K562 (cell line): Measurements from ENCODE around the gene OXLD1. TPM values are rescaled to one million over a fixed set of nuclear protein-coding genes. Genes with fewer than 3 reads are reported as not detected.

ENCODE experiments used
- ARHGAP35 ChIP-seq: fragments of 450-650 bp; IDR thresholded peaks from 2 replicates; pipeline ENCODE4 v1.6.1; 2018; ENCODE audit not compliant: partially characterized antibody
- BHLHE40 ChIP-seq: IDR thresholded peaks from 2 replicates; pipeline ENCODE4 v1.6.1; 2011; ENCODE audit warnings: low read length, improper control_type of control experiment
- CBX3 ChIP-seq, 2 experiments: IDR thresholded peaks; 1 replicate in 1 of 2; 2 replicates in 1 of 2; pipeline ENCODE4 v1.6.1; 2012; ENCODE audit warnings: inconsistent platforms in 2 of 2, low read length in 2 of 2, borderline replicate concordance in 1 of 2, control low read depth in 1 of 2
- CGGBP1 ChIP-seq: fragments of 250-450 bp; sonication (Bioruptor Pico); IDR thresholded peaks from 2 replicates; pipeline ENCODE4 v1.9.0; 2021; ENCODE audit warnings: mild to moderate bottlenecking
- CREB3 ChIP-seq: fragments of 450-650 bp; conservative IDR thresholded peaks from 2 replicates; pipeline ENCODE4 v1.6.1; 2016; ENCODE audit warnings: missing genetic modification characterization, low read depth, mild to moderate bottlenecking, missing compliant biosample characterization, moderate library complexity
- DIDO1 ChIP-seq: fragments of 450-650 bp; IDR thresholded peaks from 2 replicates; pipeline ENCODE4 v1.6.1; 2016; ENCODE audit warnings: low read depth, missing biosample characterization, missing genetic modification characterization
- DPF2 ChIP-seq: fragments of 450-650 bp; IDR thresholded peaks from 2 replicates; pipeline ENCODE4 v1.6.1; 2016
- E4F1 ChIP-seq: fragments of 250-450 bp; sonication (Bioruptor Pico); IDR thresholded peaks from 2 replicates; pipeline ENCODE4 v1.5.0; 2021; ENCODE audit warnings: mild to moderate bottlenecking, borderline replicate concordance
- HLTF ChIP-seq: fragments of 450-650 bp; IDR thresholded peaks from 2 replicates; pipeline ENCODE4 v1.6.1; 2016
- ILK ChIP-seq: fragments of 450-650 bp; IDR thresholded peaks from 2 replicates; pipeline ENCODE4 v1.6.1; 2016; ENCODE audit warnings: missing genetic modification characterization, low read depth, mild to moderate bottlenecking, missing compliant biosample characterization, moderate library complexity, borderline replicate concordance
- MAFG ChIP-seq: fragments of 450-650 bp; conservative IDR thresholded peaks from 2 replicates; pipeline ENCODE4 v1.6.1; 2016; ENCODE audit warnings: missing genetic modification characterization, missing compliant biosample characterization
- MAZ ChIP-seq, 2 experiments: fragments of 450-650 bp in 1 of 2; sonication (generic) in 1 of 2; formaldehyde crosslinking; IDR thresholded peaks in 1 of 2; conservative IDR thresholded peaks in 1 of 2; 2 replicates each; pipeline versions ENCODE4 v1.4.0 to v1.5.0; 2020; ENCODE audit warnings: mild to moderate bottlenecking in 1 of 2, missing genetic modification reagents in 1 of 2
- MEF2A ChIP-seq: IDR thresholded peaks from 2 replicates; pipeline ENCODE4 v1.6.1; 2011; ENCODE audit warnings: low read depth, mild to moderate bottlenecking, low read length, moderate library complexity; ENCODE audit not compliant: control insufficient read depth
- RBM14 ChIP-seq: fragments of 200-400 bp; formaldehyde crosslinking; IDR thresholded peaks from 2 replicates; pipeline ENCODE4 v1.6.1; 2018; ENCODE audit warnings: low read depth, mild to moderate bottlenecking, low read length, moderate library complexity, borderline replicate concordance; ENCODE audit not compliant: insufficient read depth
- RNF2 ChIP-seq: sonication (generic); IDR thresholded peaks from 2 replicates; pipeline ENCODE4 v1.6.1; 2016
- SAFB2 ChIP-seq: fragments of 200-400 bp; formaldehyde crosslinking; IDR thresholded peaks from 2 replicates; pipeline ENCODE4 v1.6.1; 2018; ENCODE audit warnings: borderline replicate concordance, low read length, low read depth, moderate library complexity; ENCODE audit not compliant: severe bottlenecking
- SUPT5H ChIP-seq: fragments of 450-650 bp; IDR thresholded peaks from 2 replicates; pipeline ENCODE4 v1.6.1; 2016
- TCF7L2 ChIP-seq: fragments of 150-350 bp; IDR thresholded peaks from 2 replicates; pipeline ENCODE4 v1.6.1; 2016; ENCODE audit warnings: low read depth, mild to moderate bottlenecking, low read length, moderate library complexity
- TOE1 ChIP-seq, 2 experiments: fragments of 450-650 bp in 1 of 2; sonication (generic) in 1 of 2; formaldehyde crosslinking in 1 of 2; IDR thresholded peaks; 2 replicates each; pipeline versions ENCODE4 v1.7.1 to v1.8.0; 2016 to 2022; ENCODE audit warnings: borderline replicate concordance in 2 of 2, mild to moderate bottlenecking in 2 of 2, antibody characterized with exemption in 1 of 2, inconsistent platforms in 1 of 2, low read depth in 1 of 2, missing genetic modification reagents in 1 of 2, moderate library complexity in 1 of 2
- TSC22D4 ChIP-seq: fragments of 450-650 bp; IDR thresholded peaks from 2 replicates; pipeline ENCODE4 v1.6.1; 2016; ENCODE audit warnings: missing genetic modification characterization, missing biosample characterization, control low read depth
- ZNF143 ChIP-seq: sonication (generic); formaldehyde crosslinking; IDR thresholded peaks from 2 replicates; pipeline ENCODE4 v1.9.0; 2022; ENCODE audit warnings: mild to moderate bottlenecking, missing genetic modification reagents
- polyA plus RNA-seq, 8 experiments: library from polyadenylated mRNA; depleted of rRNA in 4 of 8; stranded (reverse) in 5 of 8; unstranded in 3 of 8; fragments of >200 nt; fragmentation: Nextera tagmentation in 2 of 8; fragmentation: Illumina TruSeq in 1 of 8; extraction: Ambion mirVana in 2 of 8; extraction: Trizol in 1 of 8; gene quantifications; 2 replicates each; pipeline versions ENCODE4 v1.2.1 to v1.2.3, GENCODE V29; 2011 to 2014; ENCODE audit warnings: inconsistent platforms in 1 of 8, missing spikeins in 1 of 8
- total RNA-seq, 7 experiments: library from RNA; depleted of rRNA in 6 of 7; stranded (reverse); fragments of >200 nt in 6 of 7; fragmentation: Illumina TruSeq in 2 of 7; extraction: Trizol in 2 of 7; gene quantifications; 2 replicates each; pipeline versions ENCODE4 v1.2.1 to v1.2.3, GENCODE V29; 2011 to 2021; ENCODE audit warnings: low replicate concordance in 1 of 7
- TF ChIP-seq, protein P1 (sequence below): sonication (generic); formaldehyde crosslinking; IDR thresholded peaks from 2 replicates; pipeline ENCODE4 v1.8.0; 2023; ENCODE audit warnings: mild to moderate bottlenecking, missing genetic modification reagents
- TF ChIP-seq, protein P2 (sequence below): fragments of 250-450 bp; sonication (Bioruptor Pico); IDR thresholded peaks from 2 replicates; pipeline ENCODE4 v1.4.0; 2020

The OXLD1 gene
- total and polyA plus RNA-seq, 9 of the 15 experiments (the other 6 are each of a cell fraction or from before 2014, with no cell fraction given), result 4.4 to 115 (median 29.3) TPM

DNA sequence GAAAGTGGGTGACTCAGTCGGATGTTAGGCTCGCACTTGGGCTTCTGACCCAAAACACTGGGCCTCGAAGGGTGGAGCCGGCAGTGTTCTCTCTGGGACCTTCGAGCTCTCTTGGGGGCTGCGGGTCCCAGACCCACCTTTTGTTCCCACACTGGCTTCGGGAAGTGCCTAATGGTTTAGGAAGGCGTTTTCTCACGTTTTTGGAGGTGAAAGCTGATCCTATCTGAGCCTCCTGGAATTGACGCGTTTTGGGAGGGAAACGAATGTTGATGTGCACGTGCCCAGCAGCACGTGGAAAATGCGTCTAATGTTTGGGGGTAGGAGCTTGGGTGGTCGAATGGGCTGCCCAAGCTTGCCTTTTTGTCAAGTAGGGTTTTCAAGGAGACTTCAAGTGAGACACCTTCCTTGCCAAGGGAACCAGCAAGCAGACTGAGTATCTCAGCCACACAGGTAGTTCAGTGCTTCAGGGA, 18.1 kb upstream of the OXLD1 start (continued):
- TF ChIP-seq TCF7L2, result no peak
- TF ChIP-seq TSC22D4 (tag), result no peak
- no peak for TF ChIP-seq MEF2A
- 0 out of 2 replicates have a peak, but pooled peaks have one; percentile 36 for TF ChIP-seq ZNF143 (CRISPR knock-in tag)
- TF ChIP-seq E4F1 (CRISPR knock-in tag), result no peak
- no peak for TF ChIP-seq SAFB2
- no peak for TF ChIP-seq HLTF
- no peak for TF ChIP-seq CREB3 (tag)
- no peak for TF ChIP-seq MAFG (tag)
- no peak for TF ChIP-seq RBM14
- no peak for TF ChIP-seq ARHGAP35
- peak; percentile 85 for TF ChIP-seq BHLHE40
- TF ChIP-seq DPF2, result peak; percentile 47; the same call in 1 of the 2 replicates
- no peak for TF ChIP-seq TOE1 (IDR thresholded peaks at IDR 0.05; ENCODE audit: borderline replicate concordance)
- no peak for TF ChIP-seq TOE1 (CRISPR knock-in tag; IDR thresholded peaks at IDR 0.05; ENCODE audit: borderline replicate concordance, low read depth)
- TF ChIP-seq ILK (tag), result no peak
- peak; percentile 60; the same call in 1 of the 2 replicates for TF ChIP-seq RNF2
- TF ChIP-seq, protein P1, sequence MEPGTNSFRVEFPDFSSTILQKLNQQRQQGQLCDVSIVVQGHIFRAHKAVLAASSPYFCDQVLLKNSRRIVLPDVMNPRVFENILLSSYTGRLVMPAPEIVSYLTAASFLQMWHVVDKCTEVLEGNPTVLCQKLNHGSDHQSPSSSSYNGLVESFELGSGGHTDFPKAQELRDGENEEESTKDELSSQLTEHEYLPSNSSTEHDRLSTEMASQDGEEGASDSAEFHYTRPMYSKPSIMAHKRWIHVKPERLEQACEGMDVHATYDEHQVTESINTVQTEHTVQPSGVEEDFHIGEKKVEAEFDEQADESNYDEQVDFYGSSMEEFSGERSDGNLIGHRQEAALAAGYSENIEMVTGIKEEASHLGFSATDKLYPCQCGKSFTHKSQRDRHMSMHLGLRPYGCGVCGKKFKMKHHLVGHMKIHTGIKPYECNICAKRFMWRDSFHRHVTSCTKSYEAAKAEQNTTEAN (CRISPR knock-in tag), result no peak
- TF ChIP-seq, protein P2, sequence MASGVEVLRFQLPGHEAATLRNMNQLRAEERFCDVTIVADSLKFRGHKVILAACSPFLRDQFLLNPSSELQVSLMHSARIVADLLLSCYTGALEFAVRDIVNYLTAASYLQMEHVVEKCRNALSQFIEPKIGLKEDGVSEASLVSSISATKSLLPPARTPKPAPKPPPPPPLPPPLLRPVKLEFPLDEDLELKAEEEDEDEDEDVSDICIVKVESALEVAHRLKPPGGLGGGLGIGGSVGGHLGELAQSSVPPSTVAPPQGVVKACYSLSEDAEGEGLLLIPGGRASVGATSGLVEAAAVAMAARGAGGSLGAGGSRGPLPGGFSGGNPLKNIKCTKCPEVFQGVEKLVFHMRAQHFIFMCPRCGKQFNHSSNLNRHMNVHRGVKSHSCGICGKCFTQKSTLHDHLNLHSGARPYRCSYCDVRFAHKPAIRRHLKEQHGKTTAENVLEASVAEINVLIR (CRISPR knock-in tag), result no peak
- no peak for TF ChIP-seq CGGBP1 (CRISPR knock-in tag)
- TF ChIP-seq DIDO1 (tag), result no peak
- no peak for TF ChIP-seq SUPT5H
- TF ChIP-seq CBX3 (IDR thresholded peaks at IDR 0.05; ENCODE audit: borderline replicate concordance in 1 of 2, low read length in 2 of 2), result peak in 1 of 2 experiments; percentile 95; a peak in 2 of 3 replicates
- TF ChIP-seq MAZ (CRISPR knock-in tag; conservative IDR thresholded peaks at IDR 0.05 in 1 of 2, IDR thresholded peaks at IDR 0.05 in 1 of 2), result no peak
